H1 (cell line): ENCODE measurements around the gene PEX6.

Experiments
- ASH2L ChIP-seq: fragments of 200-600, 300-600 bp; sonication (generic); IDR thresholded peaks from one replicate; pipeline ENCODE4 v1.7.1; 2017; ENCODE audit warnings: low read length
- CBX8 ChIP-seq: fragments of 300-800, 300-1000 bp; sonication (generic); IDR thresholded peaks from 2 replicates; pipeline ENCODE4 v1.7.1; 2016; ENCODE audit warnings: low read depth, low read length, borderline replicate concordance
- POLR2AphosphoS5 ChIP-seq: IDR thresholded peaks from 2 replicates; pipeline ENCODE4 v1.6.1; 2011; ENCODE audit warnings: low read depth, low read length
- SIX5 ChIP-seq: IDR thresholded peaks from 2 replicates; pipeline ENCODE4 v1.6.1; 2011; ENCODE audit warnings: mild to moderate bottlenecking, low read depth, low read length
- TAF1 ChIP-seq: IDR thresholded peaks from 2 replicates; pipeline ENCODE4 v1.6.1; 2011; ENCODE audit warnings: mild to moderate bottlenecking, low read depth, low read length
- TAF7 ChIP-seq: optimal IDR thresholded peaks from 2 replicates; pipeline ENCODE3; 2011; ENCODE audit warnings: low read depth, mild to moderate bottlenecking, inconsistent platforms, low read length, moderate library complexity, borderline replicate concordance
- TF ChIP-seq, protein P1 (sequence below), 3 experiments: IDR thresholded peaks; 1 replicate in 2 of 3; 2 replicates in 1 of 3; pipeline versions ENCODE4 v1.5.1 to v1.6.1; 2011; ENCODE audit warnings: low read length in 3 of 3, mild to moderate bottlenecking in 3 of 3, inconsistent platforms in 2 of 3, low read depth in 1 of 3, moderate library complexity in 1 of 3; ENCODE audit not compliant: insufficient read depth in 1 of 3; ENCODE audit errors: control extremely low read depth in 1 of 3

DNA sequence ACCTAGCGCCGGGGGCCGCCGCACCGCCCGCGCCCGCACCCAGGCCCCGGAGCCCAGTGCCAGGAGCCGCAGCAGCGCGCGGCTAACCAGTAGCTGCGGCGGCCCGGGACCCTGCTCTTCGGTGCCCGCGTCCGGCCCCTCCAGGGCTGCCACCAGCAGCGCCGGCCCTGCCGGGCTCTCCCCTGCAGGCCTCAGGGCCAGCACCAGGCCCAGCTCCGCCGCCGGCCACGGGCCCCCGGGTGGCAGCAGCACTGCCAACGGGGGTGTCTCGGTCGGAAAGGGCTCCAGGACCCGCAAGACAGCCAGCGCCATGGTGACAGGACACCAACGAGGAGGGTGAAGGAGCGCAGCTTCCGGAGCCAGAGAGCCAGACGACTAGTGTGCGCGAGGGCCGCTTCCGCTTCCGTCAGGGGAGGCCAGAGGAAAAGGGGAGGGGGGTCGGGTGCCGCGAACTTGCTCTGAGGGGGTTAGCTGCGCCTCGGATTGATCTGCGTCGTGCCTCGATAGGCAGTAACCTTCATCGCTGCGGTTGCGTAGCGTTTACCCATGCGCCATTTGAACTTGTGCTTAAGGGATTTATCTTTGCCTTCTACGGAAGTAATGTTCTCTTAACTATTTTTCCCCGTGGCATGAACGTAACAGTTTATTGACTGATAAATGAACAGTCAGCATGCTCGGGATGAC, at the start of gene PEX6:
- TF ChIP-seq ASH2L (no peak), SIX5 (no peak), TAF1 (peak; percentile 62; the same call in 1 of the 2 replicates), POLR2AphosphoS5 (peak; percentile 84), TAF7 (peak; percentile 16), CBX8 (no peak)
- TF ChIP-seq, protein P1, sequence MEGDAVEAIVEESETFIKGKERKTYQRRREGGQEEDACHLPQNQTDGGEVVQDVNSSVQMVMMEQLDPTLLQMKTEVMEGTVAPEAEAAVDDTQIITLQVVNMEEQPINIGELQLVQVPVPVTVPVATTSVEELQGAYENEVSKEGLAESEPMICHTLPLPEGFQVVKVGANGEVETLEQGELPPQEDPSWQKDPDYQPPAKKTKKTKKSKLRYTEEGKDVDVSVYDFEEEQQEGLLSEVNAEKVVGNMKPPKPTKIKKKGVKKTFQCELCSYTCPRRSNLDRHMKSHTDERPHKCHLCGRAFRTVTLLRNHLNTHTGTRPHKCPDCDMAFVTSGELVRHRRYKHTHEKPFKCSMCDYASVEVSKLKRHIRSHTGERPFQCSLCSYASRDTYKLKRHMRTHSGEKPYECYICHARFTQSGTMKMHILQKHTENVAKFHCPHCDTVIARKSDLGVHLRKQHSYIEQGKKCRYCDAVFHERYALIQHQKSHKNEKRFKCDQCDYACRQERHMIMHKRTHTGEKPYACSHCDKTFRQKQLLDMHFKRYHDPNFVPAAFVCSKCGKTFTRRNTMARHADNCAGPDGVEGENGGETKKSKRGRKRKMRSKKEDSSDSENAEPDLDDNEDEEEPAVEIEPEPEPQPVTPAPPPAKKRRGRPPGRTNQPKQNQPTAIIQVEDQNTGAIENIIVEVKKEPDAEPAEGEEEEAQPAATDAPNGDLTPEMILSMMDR (IDR thresholded peaks at IDR 0.05; ENCODE audit: control extremely low read depth in 1 of 3, insufficient read depth in 1 of 3, low read depth in 1 of 3, low read length in 3 of 3) = no peak; a peak in 1 of 4 replicates
